Endometrium (tissue), 2 donors: Measurements from ENCODE around the gene BEST2.

Source experiments
- FAIRE-seq: peaks from 2 replicates; lab custom pipeline; 2012; peaks lifted over from hg19 to GRCh38; lab: Jason Lieb, UNC
- donor health status: control.
- donor health status: control.

Gene BEST2

GRCh38 chr19:12801466-12802266 lies 50.1 kb downstream of the BEST2 start, which contains the start of the genes PRDX2 and THSD8:
PRDX2 (minus strand) TSS chr19:12801800; CDS start chr19:12801261, 539 bp downstream.
THSD8 (plus strand) TSS chr19:12802069; CDS start chr19:12802072, 3 bp downstream.
- FAIRE-seq, result no peak

- no peak for FAIRE-seq
These were observed 50.9 kb downstream of the BEST2 start for GRCh38 chr19:12802267-12803106.

GRCh38 chr19:12804051-12804450 lies 52.5 kb downstream of the BEST2 start:
- FAIRE-seq, result no peak

- no peak for FAIRE-seq
These were observed 54.9 kb downstream of the BEST2 start, which contains the start of gene RNASEH2A for GRCh38 chr19:12806242-12807081. RNASEH2A (plus strand) TSS chr19:12806584; CDS start chr19:12806674, 90 bp downstream.
